GM10847 (cell line): Measurements from ENCODE around the gene AP3S2.

ENCODE experiments used
- POLR2A ChIP-seq: IDR thresholded peaks from 2 replicates; pipeline ENCODE4 v1.6.1; 2011; ENCODE audit not compliant: insufficient read length; ENCODE audit errors: extremely low read depth

The AP3S2 gene

DNA sequence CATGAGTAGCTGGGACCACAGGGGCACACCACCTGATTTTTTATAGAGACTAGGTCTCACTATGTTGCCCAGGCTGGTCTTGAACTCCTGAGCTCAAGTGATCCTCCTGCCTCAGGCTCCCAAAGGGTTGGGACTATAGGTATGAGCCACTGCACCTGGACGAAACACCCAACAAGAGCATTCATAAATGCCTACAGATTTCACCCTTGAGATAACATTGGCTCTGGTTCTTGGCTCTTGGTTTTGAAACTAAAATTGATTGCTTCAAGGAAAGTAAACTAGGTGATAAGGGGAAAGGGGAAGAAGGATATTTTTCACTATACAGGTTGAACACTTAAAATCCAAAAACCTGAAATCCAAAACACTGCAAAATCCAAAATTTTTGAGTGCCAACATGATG lies 10.3 kb downstream of the AP3S2 start:
- no peak for TF ChIP-seq POLR2A

- TF ChIP-seq POLR2A: no peak
Observed at GRCh38 chr15:89880727-89881126, 13.1 kb downstream of the AP3S2 start.

- no peak for TF ChIP-seq POLR2A
Observed at GRCh38 chr15:89878323-89878722, 15.5 kb downstream of the AP3S2 start.

DNA sequence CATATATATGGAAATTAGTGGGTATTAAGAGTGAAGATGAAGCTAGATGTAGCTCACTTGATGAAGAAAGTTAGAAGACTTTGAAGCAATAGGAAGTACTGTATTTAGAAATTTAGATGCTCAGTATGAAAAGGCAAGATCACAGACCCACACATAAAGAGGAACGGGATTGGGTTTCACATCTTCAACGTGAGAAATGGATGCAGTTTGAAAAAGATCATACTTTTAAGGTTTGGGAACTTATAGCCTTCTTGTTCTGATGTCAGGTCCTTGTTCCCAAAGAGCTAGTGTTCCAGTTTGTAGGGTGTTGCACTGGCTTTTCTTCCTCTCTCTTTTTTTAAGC lies 16.7 kb downstream of the AP3S2 start:
- no peak for TF ChIP-seq POLR2A

DNA sequence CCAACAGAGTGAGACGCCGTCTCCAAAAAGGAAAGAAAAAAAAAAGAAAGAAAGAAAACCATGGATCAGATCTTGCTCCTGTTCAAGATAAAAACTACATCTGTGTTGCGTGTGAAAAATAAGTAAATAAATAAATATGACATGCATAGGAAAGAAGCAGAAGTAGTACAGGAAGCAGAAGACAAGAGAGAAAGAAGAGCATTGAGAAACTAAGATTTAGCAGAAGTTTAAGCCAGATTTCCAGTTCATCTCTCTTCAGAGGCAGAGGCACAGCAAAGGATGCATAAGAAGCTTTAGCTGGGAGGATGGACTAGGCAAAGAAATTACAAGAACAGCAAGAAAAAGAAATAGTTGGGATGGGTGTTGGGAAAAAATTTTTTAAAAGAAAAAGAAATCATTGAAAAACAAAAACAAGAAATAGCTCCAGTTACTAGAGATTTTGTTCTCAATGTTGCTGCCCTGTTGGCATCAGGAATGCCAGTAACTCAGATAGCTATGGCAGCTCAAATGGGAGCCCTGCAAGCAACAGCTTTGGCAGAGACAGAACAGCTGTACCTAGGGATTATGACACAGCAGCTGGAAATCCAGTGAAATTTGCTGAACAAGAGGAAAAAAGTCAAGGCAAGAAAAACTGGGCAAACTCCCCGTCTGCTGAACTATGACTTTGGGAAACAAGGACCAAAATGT lies 17.3 kb downstream of the AP3S2 start:
- TF ChIP-seq POLR2A: no peak

GRCh38 chr15:89875741-89876140 lies 18.1 kb downstream of the AP3S2 start:
- no peak for TF ChIP-seq POLR2A

GRCh38 chr15:89874926-89875564 lies 18.7 kb downstream of the AP3S2 start:
- TF ChIP-seq POLR2A: no peak

GRCh38 chr15:89870688-89871288 lies 23.0 kb downstream of the AP3S2 start:
- TF ChIP-seq POLR2A: no peak

DNA sequence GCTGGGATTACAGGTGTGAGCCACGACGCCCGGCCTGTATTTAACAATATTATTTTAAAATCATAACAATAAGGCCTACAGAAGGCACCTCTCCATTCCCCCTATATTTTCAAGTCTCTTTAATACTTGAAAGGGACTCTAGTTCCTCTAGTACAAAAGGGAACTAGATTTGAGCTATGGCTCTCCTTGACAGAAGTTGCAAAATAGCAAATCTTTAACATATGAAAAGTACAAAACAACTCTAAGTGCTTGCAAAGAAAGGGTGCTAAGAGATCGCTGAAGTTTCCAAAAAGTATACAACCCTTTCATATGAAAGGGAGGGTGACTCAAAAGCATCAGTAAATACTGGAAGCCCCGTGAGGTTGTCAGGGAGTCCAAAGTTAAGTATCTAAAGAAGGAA lies 23.8 kb downstream of the AP3S2 start:
- TF ChIP-seq POLR2A: no peak

GRCh38 chr15:89864958-89865739 lies 28.6 kb downstream of the AP3S2 start:
- no peak for TF ChIP-seq POLR2A

DNA sequence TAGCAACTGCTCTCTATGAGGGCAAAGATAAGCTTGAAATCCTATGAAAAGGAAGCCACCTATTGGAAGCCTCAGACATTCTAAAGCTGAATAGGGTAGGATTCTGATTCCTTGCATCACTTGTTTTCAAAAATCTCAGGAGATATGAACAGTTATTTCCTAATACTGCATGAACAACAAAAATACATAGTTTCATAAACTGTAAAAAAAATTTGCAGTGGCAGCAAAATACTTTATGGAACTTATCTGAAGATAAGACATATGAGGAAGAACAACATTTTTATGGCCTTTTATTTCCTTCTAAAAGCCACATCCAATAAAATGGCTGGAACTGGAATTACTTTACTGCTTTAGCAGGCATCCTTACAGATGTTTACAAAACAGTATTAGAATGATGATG lies 29.9 kb downstream of the AP3S2 start:
- no peak for TF ChIP-seq POLR2A

- no peak for TF ChIP-seq POLR2A
Observed at GRCh38 chr15:89860891-89861290, 32.9 kb downstream of the AP3S2 start.

DNA sequence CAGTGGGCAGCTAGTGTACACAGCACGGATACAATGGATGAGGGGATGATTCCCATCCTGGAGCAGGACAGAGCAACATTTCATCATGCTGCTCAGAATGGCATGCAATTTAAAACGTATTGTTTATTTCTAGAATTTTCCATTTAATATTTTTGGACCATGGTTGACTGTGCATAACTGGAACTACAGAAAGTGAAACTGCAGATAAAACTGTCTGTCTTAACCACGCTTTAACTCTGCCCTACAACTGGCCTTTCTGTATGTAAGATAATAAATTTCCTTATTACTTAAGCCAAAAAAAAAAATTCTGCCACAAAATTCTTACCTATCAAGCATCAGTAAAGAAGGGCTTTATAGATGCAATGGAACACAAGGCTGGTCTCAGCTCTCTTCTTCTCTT lies 33.4 kb downstream of the AP3S2 start:
- no peak for TF ChIP-seq POLR2A

GRCh38 chr15:89858661-89859458 lies 34.9 kb downstream of the AP3S2 start:
- no peak for TF ChIP-seq POLR2A

DNA sequence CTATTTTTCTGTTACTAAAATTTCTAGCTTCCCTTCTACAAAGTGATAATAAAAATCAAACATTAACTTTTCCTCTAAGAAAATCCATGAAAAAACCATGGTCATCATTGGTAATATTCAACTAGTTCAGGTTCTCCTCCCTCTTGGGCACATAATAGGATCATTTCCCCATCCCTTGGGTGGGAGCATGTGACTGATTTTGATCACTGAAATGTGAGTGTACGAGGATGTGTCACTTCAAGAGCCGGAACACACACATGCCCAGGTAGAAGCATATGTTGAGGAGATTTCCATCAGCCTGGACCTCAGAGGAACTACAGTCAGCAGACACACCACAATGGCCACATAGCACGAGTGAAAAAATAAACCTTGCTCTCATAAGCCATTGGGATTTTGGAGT lies 36.1 kb downstream of the AP3S2 start:
- TF ChIP-seq POLR2A: no peak
